NOMO-1 treated with DMSO at 0.1 percent for 48 hours (cell line): ENCODE results near the gene EEF1AKMT3.

Source experiments
- DNase-seq: peaks from one replicate; lab custom pipeline; 2025; ENCODE audit not compliant: unreplicated experiment; lab: John Stamatoyannopoulos, UW

EEF1AKMT3 gene

GRCh38 chr12:57735198-57735855 is 37.1 kb upstream of the EEF1AKMT3 start:
- DNase-seq: no peak

DNA sequence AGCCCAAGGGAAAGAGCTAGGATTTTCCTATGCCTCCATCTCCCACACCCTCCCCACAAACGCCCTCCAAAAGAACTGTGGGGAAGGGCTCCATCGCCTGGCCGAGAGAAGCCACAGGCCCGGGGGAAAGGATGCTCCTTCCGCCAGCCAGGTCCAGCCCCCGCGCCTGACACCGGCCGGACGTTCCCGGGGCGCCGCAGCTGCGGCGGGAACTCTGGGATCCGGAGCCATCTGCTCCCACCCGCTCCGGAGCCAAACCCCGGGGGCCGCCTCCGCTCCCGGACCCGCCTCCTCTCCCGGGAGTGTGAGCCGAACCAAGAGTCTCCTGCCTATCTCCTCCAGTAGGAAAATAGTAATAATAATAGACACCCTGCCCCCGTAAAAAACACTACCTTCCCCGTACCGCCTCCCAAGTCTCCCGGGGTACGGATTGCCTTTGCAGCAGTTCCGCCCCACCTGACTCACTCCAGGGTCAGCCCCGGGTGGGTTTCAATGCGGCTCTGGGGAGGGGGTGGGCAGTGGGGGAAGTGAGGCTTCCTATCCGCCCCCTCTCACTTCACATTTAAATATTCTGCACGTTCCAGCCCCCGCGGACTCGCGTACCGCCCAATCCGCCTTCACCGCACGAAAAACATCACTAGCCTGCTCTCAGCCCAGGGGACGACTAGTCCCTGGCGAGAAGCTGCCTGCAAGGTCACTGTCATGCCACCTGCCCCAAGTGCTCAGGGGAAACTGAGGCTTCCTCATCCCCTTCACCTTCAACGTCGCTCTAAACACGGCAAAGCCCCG is 36.3 kb upstream of the EEF1AKMT3 start:
- no peak for DNase-seq

DNA sequence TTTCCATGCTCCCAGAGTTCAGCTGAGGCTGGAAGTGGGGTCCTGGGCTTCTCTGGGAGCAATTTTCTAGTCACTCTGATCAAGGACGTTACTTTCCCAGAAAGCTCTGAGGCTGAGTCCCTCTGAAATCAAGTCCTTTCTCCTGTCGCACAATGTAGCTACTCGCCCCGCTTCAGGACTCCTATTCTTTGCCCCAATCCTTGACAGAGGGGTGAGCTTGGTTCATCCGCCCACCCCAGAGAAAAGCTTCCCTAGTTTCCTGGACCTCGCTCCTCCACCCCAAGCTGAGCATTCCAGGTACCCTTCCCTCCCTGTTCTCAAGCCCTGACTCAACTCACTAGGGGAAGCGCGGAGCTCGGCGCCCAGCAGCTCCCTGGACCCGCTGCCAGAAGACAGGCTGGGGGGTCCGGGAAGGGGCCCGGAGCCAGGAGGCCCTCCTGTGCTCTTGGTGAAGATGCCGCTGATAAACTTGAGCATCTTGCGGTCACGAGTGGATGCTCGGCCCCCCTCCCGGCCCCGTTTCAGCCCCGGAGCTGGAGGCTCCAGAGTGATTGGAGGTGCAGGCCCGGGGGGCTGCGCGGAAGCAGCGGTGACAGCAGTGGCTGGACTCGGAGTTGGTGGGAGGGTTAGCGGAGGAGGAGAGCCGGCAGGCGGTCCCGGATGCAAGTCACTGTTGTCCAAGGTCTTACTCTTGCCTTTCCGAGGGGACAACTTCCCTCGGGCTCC is 35.5 kb upstream of the EEF1AKMT3 start:
- DNase-seq: no peak

GRCh38 chr12:57737467-57738460 is 34.6 kb upstream of the EEF1AKMT3 start:
- DNase-seq: no peak

DNA sequence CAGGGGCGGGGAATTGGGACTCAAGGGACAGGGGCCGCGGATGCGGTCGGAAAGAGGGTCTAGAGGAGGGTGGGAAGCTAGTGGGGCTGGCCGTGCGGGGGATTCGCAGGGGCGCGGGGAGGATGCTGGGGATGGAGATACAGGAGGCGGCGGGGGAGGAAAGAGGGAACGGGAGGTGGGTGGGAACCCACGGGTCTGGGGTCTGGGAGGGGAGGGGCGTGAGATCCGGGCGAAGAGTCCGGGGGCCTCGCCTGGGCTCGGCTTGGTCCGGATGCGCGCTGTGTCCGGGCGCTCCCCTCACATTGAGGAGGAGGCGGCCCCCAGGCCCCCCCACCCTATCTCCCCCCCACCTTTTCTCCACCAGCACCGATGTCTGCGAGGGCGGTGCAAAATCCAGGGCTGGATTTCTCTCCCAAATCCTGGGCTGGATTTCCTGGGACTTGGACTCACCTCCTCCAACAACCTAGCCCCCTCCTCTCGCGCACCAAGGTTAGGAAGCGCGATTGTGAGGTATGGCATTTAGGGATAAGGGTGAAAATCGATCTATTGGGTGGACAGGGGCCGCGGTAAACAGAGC is 33.7 kb upstream of the EEF1AKMT3 start, which contains the start of gene AGAP2:
Gene AGAP2, minus strand, starts transcription at position 82 of the 577 bp plus-strand sequence. CDS start 496 bp downstream, outside the sequence.
- DNase-seq: no peak

DNA sequence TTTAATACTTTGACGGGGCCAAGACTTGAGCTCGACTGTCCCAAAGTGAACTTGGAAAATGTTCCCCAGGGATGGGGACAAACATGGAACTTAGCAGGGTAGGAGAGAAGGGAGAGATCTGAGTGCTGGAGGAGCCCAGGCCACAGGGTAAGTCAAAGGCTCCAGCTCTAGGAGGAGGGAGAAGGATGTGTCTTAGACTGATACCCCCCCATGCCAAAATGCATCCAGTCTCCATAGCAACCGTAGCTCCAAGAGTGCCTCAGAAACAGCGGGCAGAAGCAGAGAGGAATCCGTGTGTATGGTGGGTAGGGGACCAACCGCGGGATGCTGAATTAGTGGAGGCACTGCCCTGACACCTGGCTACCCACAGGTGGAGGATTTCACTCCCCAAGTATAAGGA is 33.0 kb upstream of the EEF1AKMT3 start:
- DNase-seq: no peak

GRCh38 chr12:57739914-57740538 is 32.4 kb upstream of the EEF1AKMT3 start:
- no peak for DNase-seq

DNA sequence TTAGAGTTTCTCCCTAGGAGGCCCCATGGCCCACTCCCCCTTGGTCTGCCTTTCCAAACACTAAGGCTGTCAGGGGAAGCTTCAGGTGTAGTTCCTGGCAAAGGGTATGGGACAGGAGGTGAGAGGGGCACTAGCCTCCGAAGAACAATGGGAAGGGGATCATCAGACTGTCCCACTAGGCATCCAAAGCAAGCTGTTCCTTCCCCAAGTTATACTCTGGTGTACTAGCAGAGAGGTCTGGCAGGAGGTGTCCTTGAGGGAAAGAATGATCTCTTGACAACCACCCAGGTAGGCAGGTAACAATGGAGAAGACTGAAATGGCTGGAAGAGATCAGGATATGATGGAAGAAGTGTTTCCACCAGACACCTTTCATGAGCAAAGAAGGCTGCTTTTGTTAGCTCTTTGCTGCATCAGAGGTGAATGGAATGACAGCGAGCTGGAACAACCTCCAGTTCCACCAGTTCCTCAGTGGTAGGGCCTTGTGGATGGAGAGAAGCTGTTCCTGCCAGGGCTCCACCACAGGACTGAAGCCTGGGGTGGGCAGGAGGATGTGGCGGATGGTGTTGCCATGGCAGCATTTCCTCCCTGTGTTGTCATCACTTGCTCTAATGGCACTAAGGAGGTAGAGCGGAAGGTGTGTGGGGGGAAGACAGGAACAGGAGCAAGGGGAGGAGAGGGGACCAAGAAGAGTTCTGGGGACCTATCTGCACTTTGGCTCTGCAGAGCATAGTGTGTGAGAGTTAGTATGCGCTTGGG is 31.6 kb upstream of the EEF1AKMT3 start:
- peak; percentile 30 for DNase-seq

DNA sequence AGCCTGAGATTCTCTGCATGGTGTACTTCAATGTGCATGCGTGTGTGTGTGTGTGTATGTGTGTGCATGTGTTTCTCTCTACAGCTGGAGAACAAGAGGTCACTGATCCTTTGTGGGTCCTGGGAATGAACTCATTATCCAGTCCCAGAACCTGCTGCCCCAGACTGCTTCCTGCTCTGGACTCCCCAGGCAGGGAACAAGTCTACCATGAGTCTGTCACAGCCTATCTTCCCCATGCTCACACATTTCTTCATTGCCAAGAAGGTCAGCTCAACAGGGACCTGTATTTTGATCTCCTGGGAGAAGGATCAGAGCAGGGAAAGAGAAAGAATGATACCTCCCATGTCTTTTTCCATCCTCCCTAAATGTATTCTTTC is 31.0 kb upstream of the EEF1AKMT3 start:
- DNase-seq: no peak

GRCh38 chr12:57741844-57742738 is 30.3 kb upstream of the EEF1AKMT3 start:
- DNase-seq: peak; percentile 78

- DNase-seq: no peak
These were observed 28.6 kb upstream of the EEF1AKMT3 start for GRCh38 chr12:57743769-57744168.

- peak; percentile 63 for DNase-seq
These were observed 28.1 kb upstream of the EEF1AKMT3 start for GRCh38 chr12:57744194-57744776.

GRCh38 chr12:57744777-57745484 is 27.5 kb upstream of the EEF1AKMT3 start, which contains the start of gene TSPAN31:
TSS of gene TSPAN31 (plus strand) at chr12:57745039. CDS start at chr12:57745155, 116 bp downstream.
- peak; percentile 99 for DNase-seq

GRCh38 chr12:57745485-57745881 is 26.9 kb upstream of the EEF1AKMT3 start:
- no peak for DNase-seq

DNA sequence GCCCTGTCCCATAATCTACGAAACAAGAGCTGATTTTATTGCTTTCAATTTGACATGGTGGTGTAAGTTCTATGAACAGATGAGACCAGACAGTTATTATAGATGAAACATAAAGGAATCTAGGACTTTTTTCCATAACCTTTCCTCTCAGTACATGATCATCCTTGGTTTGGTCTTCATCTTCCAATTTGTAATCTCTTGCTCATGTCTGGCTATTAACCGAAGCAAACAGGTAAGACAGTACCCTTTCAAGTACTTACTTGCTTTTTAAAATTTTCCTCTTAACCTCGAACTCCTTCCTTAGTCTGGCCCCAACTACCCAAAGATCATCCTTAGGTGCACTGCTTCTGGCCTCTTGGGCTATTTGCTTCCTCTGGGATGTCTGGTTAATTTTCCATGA is 26.4 kb upstream of the EEF1AKMT3 start:
- no peak for DNase-seq

GRCh38 chr12:57749061-57749460 is 23.4 kb upstream of the EEF1AKMT3 start:
- DNase-seq: no peak
